ENCODE data around the gene C1QTNF7.

C1QTNF7 gene

GRCh38 chr4:15427701-15428100, at the start of gene C1QTNF7:
TSS of gene C1QTNF7 (plus strand) at chr4:15428033. CDS start at chr4:15435744, 7,711 bp downstream.
- DNase-seq (ENCODE audit: extremely low spot score, insufficient read length, low read depth) (no peak), FAIRE-seq (no peak)

GRCh38 chr4:15378062-15378461, 49.8 kb upstream of the C1QTNF7 start:
- DNase-seq (ENCODE audit: extremely low spot score, insufficient read length, low read depth) (no peak), FAIRE-seq (no peak)

- no peak for FAIRE-seq
Measured at GRCh38 chr4:15378493-15378892, 49.3 kb upstream of the C1QTNF7 start.

GRCh38 chr4:15381806-15382338, 46.0 kb upstream of the C1QTNF7 start:
- FAIRE-seq (no peak), DNase-seq (ENCODE audit: extremely low spot score, insufficient read length, low read depth) (no peak)

More at GRCh38 chr4:15378493-15378892, 49.3 kb upstream of the C1QTNF7 start:
- DNase-seq (ENCODE audit: extremely low spot score, insufficient read length, low read depth), result no peak

- DNase-seq (ENCODE audit: extremely low spot score, insufficient read length, low read depth) (no peak), FAIRE-seq (no peak)
Measured at GRCh38 chr4:15382669-15383273, 45.1 kb upstream of the C1QTNF7 start.

GRCh38 chr4:15385515-15385914, 42.3 kb upstream of the C1QTNF7 start:
- no peak for FAIRE-seq
- DNase-seq (ENCODE audit: extremely low spot score, insufficient read length, low read depth), result no peak

GRCh38 chr4:15385928-15386327, 41.9 kb upstream of the C1QTNF7 start:
- DNase-seq (ENCODE audit: extremely low spot score, insufficient read length, low read depth) (no peak), FAIRE-seq (no peak)

GRCh38 chr4:15390494-15390893, 37.3 kb upstream of the C1QTNF7 start:
- no peak for DNase-seq (ENCODE audit: extremely low spot score, insufficient read length, low read depth)
- FAIRE-seq, result no peak

GRCh38 chr4:15392053-15392805, 35.6 kb upstream of the C1QTNF7 start:
- DNase-seq (ENCODE audit: extremely low spot score, insufficient read length, low read depth) (no peak), FAIRE-seq (no peak)

- no peak for FAIRE-seq
- DNase-seq (ENCODE audit: extremely low spot score, insufficient read length, low read depth), result no peak
Measured at GRCh38 chr4:15395311-15395710, 32.5 kb upstream of the C1QTNF7 start.

GRCh38 chr4:15396157-15396800, 31.6 kb upstream of the C1QTNF7 start:
- FAIRE-seq (peak; percentile 50), DNase-seq (ENCODE audit: extremely low spot score, insufficient read length, low read depth) (peak; percentile 40)

- DNase-seq (ENCODE audit: extremely low spot score, insufficient read length, low read depth) (no peak), FAIRE-seq (no peak)
Measured at GRCh38 chr4:15398001-15398400, 29.8 kb upstream of the C1QTNF7 start.

GRCh38 chr4:15398732-15399131, 29.1 kb upstream of the C1QTNF7 start:
- DNase-seq (ENCODE audit: extremely low spot score, insufficient read length, low read depth), result no peak
- FAIRE-seq, result no peak

GRCh38 chr4:15400226-15400625, 27.6 kb upstream of the C1QTNF7 start:
- no peak for FAIRE-seq
- DNase-seq (ENCODE audit: extremely low spot score, insufficient read length, low read depth), result no peak

- DNase-seq (ENCODE audit: extremely low spot score, insufficient read length, low read depth) (no peak), FAIRE-seq (no peak)
Measured at GRCh38 chr4:15400981-15401671, 26.7 kb upstream of the C1QTNF7 start.

GRCh38 chr4:15402146-15402545, 25.7 kb upstream of the C1QTNF7 start:
- no peak for FAIRE-seq
- no peak for DNase-seq (ENCODE audit: extremely low spot score, insufficient read length, low read depth)

- DNase-seq (ENCODE audit: extremely low spot score, insufficient read length, low read depth), result no peak
- FAIRE-seq, result no peak
Measured at GRCh38 chr4:15402974-15403373, 24.9 kb upstream of the C1QTNF7 start.

- no peak for DNase-seq (ENCODE audit: extremely low spot score, insufficient read length, low read depth)
- FAIRE-seq, result no peak
Measured at GRCh38 chr4:15405018-15405417, 22.8 kb upstream of the C1QTNF7 start.

- peak; percentile 48 for FAIRE-seq
- DNase-seq (ENCODE audit: extremely low spot score, insufficient read length, low read depth), result no peak
Measured at GRCh38 chr4:15410750-15411149, 17.1 kb upstream of the C1QTNF7 start.

- FAIRE-seq, result no peak
- DNase-seq (ENCODE audit: extremely low spot score, insufficient read length, low read depth), result no peak
Measured at GRCh38 chr4:15412461-15412860, 15.4 kb upstream of the C1QTNF7 start.

Measured in GM18507 (cell line).